Endothelial cell of umbilical vein (primary cell): Measurements from ENCODE around the gene ACCSL. TPM values are rescaled to one million over a fixed set of nuclear protein-coding genes. Genes with fewer than 3 reads are reported as not detected.

Experiments
- Bru-seq: library from RNA; stranded (reverse); fragments of 400-500 nt; gene quantifications from one replicate; lab custom pipeline; 2021; lab: Mats Ljungman, UMichigan
- BruChase-seq, 2 experiments: library from RNA; stranded (reverse); fragments of 400-500 nt; gene quantifications; one replicate each; lab custom pipeline; 2021; lab: Mats Ljungman, UMichigan
- BruUV-seq: library from RNA; stranded (reverse); fragments of 400-500 nt; replicated peaks from 2 replicates; lab custom pipeline; 2021; lab: Mats Ljungman, UMichigan
- CTCF ChIA-PET: fragments of 300-600, 350-600 bp; sonication (Branson Sonifier 250); formaldehyde crosslinking; loops from one replicate; lab custom pipeline; 2021; ENCODE audit warnings: antibody characterized with exemption, inconsistent platforms; lab: Charles Lee
- POLR2A ChIA-PET: fragments of 300-600, 350-600 bp; sonication (Branson Sonifier 250); formaldehyde crosslinking; loops from one replicate; lab custom pipeline; 2021; ENCODE audit warnings: antibody characterized with exemption, inconsistent platforms; lab: Charles Lee
- DNase-seq: peaks from one replicate; pipeline ENCODE4 v3.0.0-alpha.2; 2011; ENCODE audit warnings: low read depth, low spot score
- FAIRE-seq: peaks from 2 replicates; lab custom pipeline; 2011; peaks lifted over from hg19 to GRCh38; lab: Jason Lieb, UNC
- H2AFZ ChIP-seq: 2 replicates; pipeline ENCODE4 v1.6.0; 2012; ENCODE audit warnings: low read depth, low read length, control low read depth, inconsistent platforms
- H3K27ac ChIP-seq: 2 replicates; pipeline ENCODE4 v1.5.1; 2011; ENCODE audit warnings: low read depth, mild to moderate bottlenecking, control low read depth, low read length, moderate library complexity; ENCODE audit not compliant: insufficient read depth
- H3K27me3 ChIP-seq, 2 experiments: 2 replicates each; pipeline versions ENCODE4 v1.6.0 to v1.6.1; 2011; ENCODE audit warnings: low read length in 2 of 2, mixed read lengths in 1 of 2; ENCODE audit not compliant: control insufficient read depth in 2 of 2, insufficient read depth in 2 of 2
- H3K36me3 ChIP-seq, 2 experiments: 2 replicates in 1 of 2; 3 replicates in 1 of 2; pipeline ENCODE4 v1.5.1; 2011; ENCODE audit warnings: low read length in 2 of 2, mild to moderate bottlenecking in 1 of 2, moderate library complexity in 1 of 2; ENCODE audit not compliant: control insufficient read depth in 2 of 2, insufficient read depth in 2 of 2; ENCODE audit errors: extremely low read depth in 1 of 2
- H3K4me1 ChIP-seq: 3 replicates; pipeline ENCODE4 v1.5.1; 2011; ENCODE audit warnings: mild to moderate bottlenecking, low read length; ENCODE audit not compliant: control insufficient read depth, insufficient read depth; ENCODE audit errors: extremely low read depth
- H3K4me2 ChIP-seq: 2 replicates; pipeline ENCODE4 v1.6.1; 2011; ENCODE audit warnings: low read length, control low read depth, mixed read lengths; ENCODE audit not compliant: insufficient read depth
- H3K4me3 ChIP-seq, 3 experiments: fragments of 200-600 bp in 1 of 3; sonication (generic), shearing (Covaris generic) in 1 of 3; replicated peaks in 1 of 3; 2 replicates each; pipeline ENCODE4 v1.5.1; 2011 to 2016; ENCODE audit warnings: control low read depth in 3 of 3, low read length in 3 of 3, mild to moderate bottlenecking in 2 of 3, inconsistent platforms in 1 of 3, low read depth in 1 of 3, moderate library complexity in 1 of 3; ENCODE audit not compliant: insufficient read depth in 1 of 3
- H3K79me2 ChIP-seq: 2 replicates; pipeline ENCODE4 v1.6.0; 2012; ENCODE audit warnings: low read length, inconsistent platforms; ENCODE audit not compliant: control insufficient read depth, insufficient read depth
- H3K9ac ChIP-seq: replicated peaks from 2 replicates; pipeline ENCODE3; 2011; ENCODE audit warnings: low read length, control low read depth; ENCODE audit not compliant: insufficient read depth; ENCODE audit errors: extremely low read depth
- H3K9me1 ChIP-seq: replicated peaks from 3 replicates; pipeline ENCODE4 v1.6.0; 2011; ENCODE audit warnings: mild to moderate bottlenecking, low read length; ENCODE audit not compliant: control insufficient read depth, insufficient read depth; ENCODE audit errors: extremely low read depth
- H3K9me3 ChIP-seq: replicated peaks from 2 replicates; pipeline ENCODE4 v1.5.1; 2012; ENCODE audit warnings: low read length, inconsistent platforms; ENCODE audit not compliant: control insufficient read depth, insufficient read depth
- H4K20me1 ChIP-seq: replicated peaks from 2 replicates; pipeline ENCODE3; 2011; ENCODE audit warnings: mild to moderate bottlenecking, low read length; ENCODE audit not compliant: control insufficient read depth, insufficient read depth; ENCODE audit errors: extremely low read depth
- CTCF ChIP-seq, 2 donors: IDR thresholded peaks; 1 replicate in 1 of 2; 2 replicates in 1 of 2; pipeline ENCODE4 v1.5.1; 2011; ENCODE audit warnings: low read length in 2 of 2, mild to moderate bottlenecking in 2 of 2, moderate library complexity in 2 of 2, control low read depth in 1 of 2, inconsistent platforms in 1 of 2, low read depth in 1 of 2; ENCODE audit not compliant: insufficient read depth in 1 of 2; ENCODE audit errors: extremely low read depth in 1 of 2
- EZH2 ChIP-seq: IDR thresholded peaks from 2 replicates; pipeline ENCODE4 v1.6.1; 2012; ENCODE audit warnings: borderline replicate concordance, low read depth, mild to moderate bottlenecking, moderate library complexity, low read length, inconsistent platforms; ENCODE audit not compliant: severe bottlenecking
- FOS ChIP-seq: IDR thresholded peaks from 2 replicates; pipeline ENCODE4 v1.6.1; 2011; ENCODE audit warnings: mild to moderate bottlenecking, low read length, moderate library complexity, borderline replicate concordance; ENCODE audit not compliant: insufficient read depth
- GATA2 ChIP-seq: IDR thresholded peaks from 2 replicates; pipeline ENCODE4 v1.7.0; 2011; ENCODE audit warnings: low read depth, mild to moderate bottlenecking, moderate library complexity, mixed read lengths, low read length; ENCODE audit not compliant: insufficient read length, insufficient read depth
- JUN ChIP-seq: IDR thresholded peaks from 2 replicates; pipeline ENCODE4 v1.6.1; 2011; ENCODE audit warnings: borderline replicate concordance, low read depth; ENCODE audit not compliant: insufficient read length, insufficient read depth
- MAX ChIP-seq: IDR thresholded peaks from 2 replicates; pipeline ENCODE4 v1.6.1; 2011; ENCODE audit not compliant: insufficient read depth, insufficient read length
- MYC ChIP-seq: IDR thresholded peaks from one replicate; pipeline ENCODE4 v1.6.1; 2011; ENCODE audit warnings: mild to moderate bottlenecking, low read depth, low read length
- POLR2A ChIP-seq: IDR thresholded peaks from 2 replicates; pipeline ENCODE4 v1.6.1; 2012; ENCODE audit warnings: low read depth, mild to moderate bottlenecking, control low read depth, low read length
- POLR2AphosphoS5 ChIP-seq: IDR thresholded peaks from 2 replicates; pipeline ENCODE4 v1.6.1; 2012; ENCODE audit warnings: low read depth, mild to moderate bottlenecking, control low read depth, low read length, moderate library complexity; ENCODE audit not compliant: insufficient read depth
- dilution Hi-C: fragments of 300-500 bp; cut with MboI; formaldehyde crosslinking; loops from one replicate; pipeline ENCODE4 v1.15.0; 2019; ENCODE audit warnings: low sequenced_read_pairs; ENCODE audit not compliant: extremely low pct_ligation_motif_present
- intact Hi-C: fragments of 100-400 bp; cut with micrococcal nuclease; formaldehyde crosslinking; loops from one replicate; pipeline ENCODE4 v1.10.0; 2022
- long read RNA-seq: library from polyadenylated mRNA; stranded (forward); transcript quantifications from one replicate; pipeline ENCODE4 v2.0.0, GENCODE V29; 2021
- polyA minus RNA-seq, 3 experiments: library from RNA; depleted of rRNA, polyadenylated mRNA; stranded (reverse); fragments of >200 nt; gene quantifications; 1 replicate in 1 of 3; 2 replicates in 2 of 3; pipeline ENCODE4 v1.2.3, GENCODE V29; 2011
- polyA plus RNA-seq, 4 experiments: library from polyadenylated mRNA; depleted of rRNA in 3 of 4; stranded (reverse) in 3 of 4; unstranded in 1 of 4; fragments of >200 nt; gene quantifications; 2 replicates each; pipeline versions ENCODE4 v1.2.1 to v1.2.3, GENCODE V29; 2011 to 2012; ENCODE audit warnings: missing spikeins in 1 of 4
- total RNA-seq: library from RNA; stranded (reverse); gene quantifications from 2 replicates; pipeline ENCODE4 v1.2.3, GENCODE V29; 2021

The ACCSL gene
- total RNA-seq (not detected in 2 replicates), polyA plus RNA-seq (not detected in 2 replicates), polyA minus RNA-seq (not detected in 2 replicates), Bru-seq, nascent RNA (not detected), BruChase-seq, experiment 1, labeled RNA remaining after a 6-hour chase (not detected), BruChase-seq, experiment 2, labeled RNA remaining after a 2-hour chase (percentile 7 among the genes with signal in this experiment)
- polyA plus RNA-seq (2011; cell fraction: cytosol; rRNA removed) = not detected in 2 replicates
- not detected in 2 replicates for polyA plus RNA-seq (2011; cell fraction: nucleus; rRNA removed)
- not detected in 2 replicates for polyA plus RNA-seq (2012)
- polyA minus RNA-seq (2011; cell fraction: cytosol; rRNA and poly(A)+ RNA removed) = not detected
- not detected in 2 replicates for polyA minus RNA-seq (2011; cell fraction: nucleus; rRNA and poly(A)+ RNA removed)
- long read RNA-seq = 0 reads

GRCh38 chr11:44047931-44048431 is at the start of gene ACCSL:
Gene ACCSL, plus strand, starts transcription at chr11:44047981. Its CDS starts 56 bp downstream, at chr11:44048037.
- Histone ChIP-seq H3K9me1 (no peaks in the 10 kb centered on the region), H3K27ac (no peak within 1 kb of the TSS), H3K9ac (no peak within 1 kb of the TSS), H3K27me3 (peaks cover 11 to 12% of the 10 kb centered on the region in 2 experiments), H2AFZ (no peak within 1 kb of the TSS), H4K20me1 (no peaks in the 10 kb centered on the region), H3K4me3 (no peak within 1 kb of the TSS), H3K36me3 (no peaks in the 10 kb centered on the region), H3K9me3 (no peaks in the 10 kb centered on the region), H3K4me1 (no peaks in the 10 kb centered on the region), H3K4me2 (no peak within 1 kb of the TSS), H3K79me2 (no peaks in the 10 kb centered on the region)
- dilution Hi-C loops (no loop called here), intact Hi-C loops (no loop called here)
- no peak for TF ChIP-seq FOS
- TF ChIP-seq MYC = no peak
- TF ChIP-seq CTCF (IDR thresholded peaks at IDR 0.05; ENCODE audit: extremely low read depth in 1 of 2, insufficient read depth in 1 of 2, low read depth in 1 of 2, low read length in 2 of 2) = no peak
- no peak for TF ChIP-seq POLR2A
- TF ChIP-seq POLR2AphosphoS5 = no peak
- no peak for TF ChIP-seq EZH2
- no peak for TF ChIP-seq MAX
- TF ChIP-seq GATA2 = no peak
- no peak for TF ChIP-seq JUN
- POLR2A ChIA-PET = no interaction called here
- no TSS peak for BruUV-seq
- no peak for FAIRE-seq
- no peak for DNase-seq
- CTCF ChIA-PET = no interaction called here
